GM13976 (cell line): ENCODE measurements around the gene ZKSCAN1.

Experiments used
- DNase-seq: peaks from one replicate; pipeline ENCODE4 v3.0.0; 2012; ENCODE audit warnings: low spot score
- CTCF ChIP-seq: IDR thresholded peaks from 2 replicates; pipeline ENCODE4 v1.5.1; 2012; ENCODE audit warnings: borderline replicate concordance, mild to moderate bottlenecking; ENCODE audit not compliant: insufficient read depth; ENCODE audit errors: extremely low read depth, missing control alignments, control extremely low read depth
- in situ Hi-C: fragments of 300-500 bp; cut with MboI; formaldehyde crosslinking; loops from one replicate; pipeline ENCODE4 v1.12.0; 2022; ENCODE audit warnings: low sequenced_read_pairs, mixed read lengths, inconsistent platforms; ENCODE audit not compliant: unreplicated experiment

ZKSCAN1 gene

GRCh38 chr7:100013328-100013676 lies 2.1 kb upstream of the ZKSCAN1 start:
- in situ Hi-C loops: no loop called here

GRCh38 chr7:100016215-100016901 lies 962 bp downstream of the ZKSCAN1 start:
- no peak for TF ChIP-seq CTCF
- in situ Hi-C loops: no loop called here
- no peak for DNase-seq

More at GRCh38 chr7:100013328-100013676, 2.1 kb upstream of the ZKSCAN1 start:
- TF ChIP-seq CTCF: no peak
- DNase-seq: no peak

DNA sequence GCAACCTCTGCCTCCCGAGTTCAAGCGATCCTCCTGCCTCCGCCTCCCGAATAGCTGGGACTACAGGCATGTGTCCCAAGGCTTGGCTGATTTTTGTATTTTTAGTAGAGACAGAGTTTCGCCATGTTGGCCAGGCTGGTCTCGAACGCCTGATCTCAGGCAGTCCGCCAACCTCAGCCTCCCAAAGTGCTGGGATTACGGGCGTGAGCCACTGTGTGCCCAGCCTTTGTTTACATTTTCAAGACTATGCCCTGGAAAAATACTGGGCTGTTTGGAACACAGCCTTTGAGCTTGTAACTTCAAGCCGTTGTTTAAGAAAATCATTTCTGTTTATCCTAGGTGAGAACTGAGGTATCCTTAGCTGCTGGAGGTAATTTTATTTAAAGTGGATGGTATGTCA lies 1.9 kb downstream of the ZKSCAN1 start:
- no peak for DNase-seq
- TF ChIP-seq CTCF: no peak
- in situ Hi-C loops: no loop called here

- no peak for TF ChIP-seq CTCF
- in situ Hi-C loops: no loop called here
- no peak for DNase-seq
Observed at GRCh38 chr7:100017875-100018274, 2.5 kb downstream of the ZKSCAN1 start.

DNA sequence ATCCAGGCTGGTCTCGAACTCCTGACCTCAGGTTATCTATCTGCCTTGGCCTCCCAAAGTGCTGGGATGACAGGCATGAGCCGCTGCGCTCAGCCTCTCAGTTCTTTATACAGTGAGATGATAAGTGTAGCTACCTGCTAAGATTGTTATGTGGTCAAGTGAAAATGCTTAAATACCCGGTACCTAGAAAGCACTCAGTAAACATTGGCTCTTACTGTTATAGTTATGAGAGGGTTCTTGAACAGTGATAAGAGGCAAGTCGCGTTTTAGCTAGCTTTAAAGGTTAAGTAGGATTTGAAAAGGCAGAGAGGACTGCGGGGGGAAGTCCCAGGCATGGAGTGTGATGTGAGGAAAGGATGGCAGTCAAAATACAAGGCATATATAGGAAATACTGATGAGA lies 4.5 kb downstream of the ZKSCAN1 start:
- TF ChIP-seq CTCF: no peak
- DNase-seq: no peak
- in situ Hi-C loops: no loop called here

DNA sequence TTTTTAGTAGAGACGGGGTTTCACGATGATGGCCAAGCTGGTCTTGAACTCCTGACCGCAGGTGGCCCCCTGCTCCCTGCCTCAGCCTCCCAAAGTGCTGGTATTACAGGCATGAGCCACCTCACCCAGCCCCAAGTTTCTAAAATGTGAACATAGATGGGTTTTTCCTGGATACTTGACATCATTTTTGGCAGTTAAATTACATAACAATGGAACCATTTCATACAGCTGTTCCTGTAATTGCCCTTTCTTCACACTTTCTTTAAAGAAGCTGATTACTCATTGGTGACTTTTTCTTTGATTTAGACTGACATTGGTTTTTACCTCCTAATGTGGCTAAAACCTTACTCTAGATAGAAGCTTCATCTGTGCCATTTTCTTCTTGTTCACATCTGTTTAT lies 5.9 kb downstream of the ZKSCAN1 start:
- in situ Hi-C loops: no loop called here
- TF ChIP-seq CTCF: no peak
- no peak for DNase-seq
